Medulla oblongata (tissue), 1 donor: ENCODE results near the gene PPIF.

Experiments used
- DNase-seq: peaks from one replicate; pipeline ENCODE4 v3.0.0-alpha.2; 2015; ENCODE audit errors: extremely low spot score

The PPIF gene

GRCh38 chr10:79386637-79387465 is 39.6 kb downstream of the PPIF start:
- no peak for DNase-seq

- no peak for DNase-seq
These were observed 40.3 kb downstream of the PPIF start for GRCh38 chr10:79387466-79387973.

GRCh38 chr10:79387974-79388850 is 40.9 kb downstream of the PPIF start:
- no peak for DNase-seq

DNA sequence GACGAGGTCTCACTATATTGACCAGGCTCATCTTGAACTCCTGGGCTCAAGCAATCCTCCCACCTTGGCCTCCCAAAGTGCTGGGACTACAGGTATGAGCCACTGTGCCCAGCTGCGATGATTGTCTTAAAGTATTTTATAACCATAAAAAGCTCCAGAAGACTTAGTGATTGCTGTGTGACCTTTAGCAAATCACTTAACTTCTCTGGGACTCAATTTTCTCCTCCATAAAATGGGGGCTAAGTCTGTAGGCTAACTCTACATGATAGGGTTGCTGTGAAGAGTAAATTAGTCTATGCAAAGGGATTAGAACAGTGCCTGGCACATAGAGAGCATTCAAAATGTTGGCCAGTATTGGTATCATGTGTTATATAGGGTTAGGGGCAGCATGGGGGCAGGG is 42.8 kb downstream of the PPIF start:
- no peak for DNase-seq

DNA sequence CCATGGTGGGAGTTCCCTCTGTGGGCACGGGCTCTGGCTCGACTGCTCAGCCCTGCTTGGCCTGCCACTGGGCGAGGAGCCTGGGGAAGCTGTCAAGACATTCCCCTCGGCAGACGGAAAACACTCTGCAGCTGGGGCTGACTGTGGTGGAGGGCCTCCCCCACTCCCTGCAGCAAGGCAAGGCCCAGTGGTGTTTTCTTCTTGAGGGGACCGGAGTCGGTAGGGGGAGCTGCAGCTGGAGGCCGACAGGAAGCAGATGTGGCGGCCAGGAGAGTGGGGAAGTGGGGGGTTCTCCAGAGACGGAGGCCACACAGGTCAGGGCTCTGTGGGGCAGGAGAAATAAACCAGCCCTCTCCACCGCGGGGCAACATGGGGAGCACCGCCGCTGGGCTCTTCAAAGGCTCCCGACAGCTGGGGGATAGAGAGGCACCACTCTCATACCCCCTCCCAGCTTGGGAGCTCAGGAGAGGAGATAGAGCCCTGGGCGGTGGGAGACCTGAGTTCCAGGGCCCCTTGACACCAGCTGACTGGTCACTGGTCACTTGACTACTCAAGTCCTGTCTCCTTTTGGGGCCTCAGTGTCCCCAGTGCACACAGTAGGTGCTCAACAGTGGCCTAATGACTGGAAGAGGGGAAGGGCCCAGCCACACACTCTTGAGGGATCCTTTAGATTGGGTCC is 43.4 kb downstream of the PPIF start:
- DNase-seq, result no peak

- no peak for DNase-seq
These were observed 44.2 kb downstream of the PPIF start for GRCh38 chr10:79391231-79392019.

DNA sequence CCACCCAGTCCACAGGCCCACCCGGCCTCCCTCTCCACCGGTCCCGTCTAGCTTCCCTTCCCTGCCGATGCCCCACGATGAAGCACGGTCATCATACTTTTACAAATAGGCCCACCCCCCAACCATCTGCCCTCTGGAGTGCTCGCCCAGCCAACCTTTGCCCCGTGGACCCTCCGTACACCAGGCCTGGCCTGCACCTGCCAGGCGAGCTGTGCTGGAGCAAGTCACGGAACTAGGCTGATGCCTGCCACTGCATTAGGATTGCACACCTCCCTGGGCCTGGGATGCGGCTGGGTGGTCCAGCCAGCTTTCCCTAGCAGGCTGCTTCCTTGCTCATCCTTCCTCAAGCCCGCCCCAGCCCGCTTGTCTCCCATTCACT is 44.7 kb downstream of the PPIF start:
- no peak for DNase-seq

DNA sequence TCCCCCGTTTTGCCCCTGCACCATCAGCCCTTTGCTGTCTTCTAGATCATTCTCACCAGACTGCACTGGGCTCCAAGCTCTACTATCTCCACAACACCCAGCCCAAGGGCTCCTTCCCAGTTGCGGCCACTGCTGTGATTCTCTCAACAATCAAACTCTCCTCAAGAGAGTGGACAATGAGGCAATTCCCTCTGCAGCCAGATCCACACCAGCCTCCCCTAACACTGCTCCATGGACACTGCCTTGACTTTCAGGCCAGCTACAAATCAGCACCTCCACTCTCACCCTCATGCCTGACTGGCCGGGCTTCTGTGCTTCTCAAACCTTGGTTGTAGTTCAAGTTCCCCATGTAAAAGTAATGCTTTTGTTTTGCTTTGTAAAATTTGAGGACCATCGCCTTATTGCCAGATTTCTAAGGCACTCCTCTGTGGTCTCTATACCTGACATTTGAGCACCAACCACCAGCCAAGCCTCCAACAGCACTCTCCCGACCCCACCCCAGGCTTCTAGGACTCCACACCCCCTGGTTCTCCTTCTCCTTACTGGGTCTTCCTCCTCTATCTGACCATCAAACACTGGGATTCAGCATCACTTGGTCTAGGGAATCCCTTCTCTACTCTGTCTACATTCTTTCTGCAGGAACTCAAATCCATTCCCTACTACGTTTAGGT is 45.4 kb downstream of the PPIF start:
- no peak for DNase-seq

GRCh38 chr10:79393221-79393923 is 46.1 kb downstream of the PPIF start:
- DNase-seq, result no peak

- no peak for DNase-seq
These were observed 46.8 kb downstream of the PPIF start for GRCh38 chr10:79393924-79394610.

- no peak for DNase-seq
These were observed 47.4 kb downstream of the PPIF start for GRCh38 chr10:79394664-79395063.

DNA sequence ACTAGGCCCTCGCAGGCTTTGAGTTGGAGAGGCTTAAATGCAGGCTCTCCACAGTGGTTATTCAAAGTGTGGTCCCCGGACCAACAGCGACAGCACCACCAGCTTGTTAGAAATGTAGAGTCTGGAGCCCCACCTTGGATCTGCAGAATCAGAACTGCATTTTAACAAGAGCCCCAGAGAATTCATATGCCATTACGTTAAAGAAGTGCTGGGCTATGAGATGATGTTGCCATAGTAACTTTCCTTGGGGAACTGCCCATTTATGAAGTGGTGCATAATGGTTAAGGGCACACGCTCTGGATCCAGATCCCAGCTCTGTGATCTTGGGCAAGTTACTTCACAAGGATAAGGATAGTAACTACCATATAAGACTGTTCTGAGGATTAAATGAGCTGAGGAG is 49.3 kb downstream of the PPIF start:
- DNase-seq, result no peak

DNA sequence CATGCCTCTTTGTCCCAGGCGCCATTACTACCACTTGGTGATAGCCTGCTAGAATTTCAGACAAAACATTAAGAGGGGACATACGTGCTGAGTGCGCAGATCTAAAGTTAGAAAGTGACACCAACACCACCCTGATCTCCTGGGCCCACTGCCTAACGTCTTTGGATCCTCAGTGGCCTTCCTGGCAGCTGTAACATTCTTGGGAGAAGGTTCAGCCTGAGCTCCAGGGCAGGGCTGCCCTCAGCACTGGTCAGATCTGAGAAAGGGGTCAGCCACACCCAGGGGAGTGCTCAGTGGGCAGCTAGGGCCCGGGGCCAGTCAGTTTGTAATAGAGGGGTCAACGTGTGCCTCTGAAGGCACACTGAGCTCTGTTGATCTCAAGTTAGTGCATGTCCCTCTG is 49.8 kb downstream of the PPIF start:
- no peak for DNase-seq

DNA sequence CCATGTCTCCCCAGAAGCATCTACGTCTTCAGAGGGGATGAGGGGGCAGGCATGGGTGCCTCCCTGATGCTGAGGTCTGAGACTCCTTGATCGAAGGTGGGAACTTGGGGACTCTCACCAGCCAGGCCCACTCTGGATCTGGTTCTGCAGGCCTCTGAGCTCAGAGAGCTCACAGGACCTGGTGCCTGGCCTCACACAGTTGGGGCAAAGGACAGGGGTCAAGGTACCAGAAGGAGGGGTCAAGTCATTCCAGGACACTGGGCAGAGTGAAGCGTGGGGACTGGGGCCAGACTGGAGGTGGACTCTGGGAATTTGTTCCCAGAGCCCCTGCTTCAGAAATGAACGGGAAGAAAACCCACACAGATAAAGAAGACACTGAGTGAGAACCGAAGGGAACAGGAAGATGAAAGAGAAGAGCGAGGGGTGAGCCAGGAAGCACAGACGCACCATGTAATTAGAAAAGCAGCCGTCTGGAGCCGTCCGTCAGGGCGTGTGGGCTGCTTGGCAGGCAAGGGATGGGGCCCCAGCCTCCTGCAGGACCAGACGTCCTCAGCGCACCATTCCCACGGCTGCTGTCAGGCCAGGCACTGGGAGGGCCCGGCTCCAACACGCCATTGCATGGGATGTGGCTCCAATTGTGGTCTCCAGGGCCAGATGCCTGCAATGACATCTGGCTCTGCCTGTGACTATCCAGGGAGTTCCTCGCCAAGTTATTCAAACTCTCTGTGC is 50.5 kb downstream of the PPIF start:
- DNase-seq, result no peak

GRCh38 chr10:79398642-79399041 is 51.4 kb downstream of the PPIF start:
- DNase-seq, result no peak

- peak; percentile 89 for DNase-seq
These were observed 52.1 kb downstream of the PPIF start for GRCh38 chr10:79399223-79399831.

DNA sequence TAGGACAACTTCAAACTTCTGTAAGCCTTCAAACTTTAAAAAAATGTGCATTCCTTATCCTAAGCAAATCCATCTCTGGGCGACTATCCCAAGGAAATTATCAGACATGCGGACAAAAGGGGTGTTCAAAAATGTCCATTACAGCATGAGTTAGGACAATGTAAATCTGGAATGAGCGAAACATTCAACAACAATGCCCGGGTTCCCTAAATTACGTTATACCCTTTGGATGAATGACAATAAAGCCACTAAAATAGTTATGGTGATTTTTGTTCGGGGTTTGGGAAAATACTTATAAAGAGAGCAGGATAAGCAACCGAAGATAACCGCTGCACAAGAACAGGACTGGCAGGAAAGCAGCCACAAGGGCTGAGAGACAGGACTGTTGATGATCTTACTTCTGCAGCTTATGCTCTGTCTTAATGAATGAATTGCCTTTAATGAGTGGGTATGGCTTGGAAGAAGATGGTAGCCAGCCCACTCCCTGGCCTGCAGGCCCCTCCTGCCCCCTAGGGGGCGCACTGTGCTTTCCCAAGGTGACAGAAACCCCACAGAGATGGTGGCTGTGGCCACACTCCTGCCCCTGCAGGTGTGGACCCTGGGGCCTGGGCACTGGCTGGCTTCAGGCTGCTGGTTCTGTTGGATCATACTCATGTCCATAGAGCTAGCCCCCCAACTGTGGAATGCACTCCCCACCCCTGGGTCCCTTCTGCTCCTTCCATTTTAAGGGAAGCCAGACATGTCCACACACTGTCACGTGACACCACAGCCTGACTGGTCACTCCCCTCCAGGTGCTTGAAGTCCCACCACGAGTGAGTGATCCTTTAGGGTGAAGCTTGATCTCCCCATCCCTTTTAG is 53.1 kb downstream of the PPIF start:
- no peak for DNase-seq
